Midbrain (tissue), 1 donor: ENCODE data around the gene PHACTR4.
"Not testable (repeated sequence)": the region's sequence is repeated elsewhere in the genome, so short reads cannot be mapped to it uniquely, and the experiment has no call there.

Experiments used
- DNase-seq: peaks from one replicate; lab custom pipeline; 2025; lab: John Stamatoyannopoulos, UW

PHACTR4 gene

DNA sequence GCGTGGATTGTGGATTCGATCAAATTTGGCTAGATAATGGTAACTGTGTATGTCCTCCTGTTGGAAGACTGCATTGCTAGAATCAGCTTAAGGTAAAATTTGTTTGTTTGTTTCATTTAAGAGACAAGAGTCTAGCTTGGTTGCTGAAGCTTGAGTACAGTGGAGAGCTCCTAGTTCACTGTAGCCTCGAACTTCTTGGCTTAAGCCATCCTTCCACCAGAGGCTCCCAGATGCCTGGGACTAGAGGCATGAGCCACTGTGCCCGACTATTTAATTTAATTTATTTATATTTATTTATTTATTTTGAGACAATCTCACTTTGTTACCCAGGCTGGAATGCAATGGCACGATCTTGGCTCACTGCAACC, 1.5 kb downstream of the PHACTR4 start:
- no peak for DNase-seq

DNA sequence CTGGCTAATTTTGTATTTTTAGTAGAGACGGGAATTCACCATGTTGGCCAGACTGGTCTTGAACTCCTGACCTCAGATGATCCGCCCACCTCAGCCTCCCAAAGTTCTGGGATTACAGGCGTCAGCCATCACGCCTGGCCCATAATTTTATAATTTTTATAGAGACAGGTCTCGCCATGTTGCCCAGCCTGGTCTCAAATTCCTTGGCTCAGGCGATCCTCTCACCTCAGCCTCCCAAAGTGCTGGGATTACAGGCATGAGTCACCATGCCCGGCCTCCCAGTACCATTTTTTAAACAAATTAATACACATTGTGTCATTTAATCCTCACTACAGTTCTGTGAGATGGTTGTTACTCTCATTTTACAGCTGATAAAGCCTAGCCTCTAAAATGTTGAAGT, 3.9 kb downstream of the PHACTR4 start:
- not testable (repeated sequence) for DNase-seq

DNA sequence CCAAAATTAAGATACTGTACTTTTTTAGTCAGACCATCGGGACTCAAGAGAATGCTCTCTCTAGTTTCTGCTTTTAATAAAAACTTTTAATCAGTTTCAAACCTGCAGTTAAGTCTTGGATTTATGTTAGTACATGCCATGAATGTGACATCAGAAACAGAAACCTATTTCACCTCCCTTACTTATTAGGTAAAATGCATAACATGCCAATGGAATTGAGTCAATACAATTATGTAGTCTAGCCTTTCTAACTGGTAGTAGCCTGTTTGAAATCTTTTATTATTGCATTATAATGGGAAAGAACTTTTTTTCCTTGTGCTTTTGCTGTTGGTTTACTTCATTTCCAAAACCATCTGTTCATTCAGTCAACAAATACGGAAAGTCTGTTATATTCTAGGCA, 4.8 kb downstream of the PHACTR4 start:
- DNase-seq: no peak

DNA sequence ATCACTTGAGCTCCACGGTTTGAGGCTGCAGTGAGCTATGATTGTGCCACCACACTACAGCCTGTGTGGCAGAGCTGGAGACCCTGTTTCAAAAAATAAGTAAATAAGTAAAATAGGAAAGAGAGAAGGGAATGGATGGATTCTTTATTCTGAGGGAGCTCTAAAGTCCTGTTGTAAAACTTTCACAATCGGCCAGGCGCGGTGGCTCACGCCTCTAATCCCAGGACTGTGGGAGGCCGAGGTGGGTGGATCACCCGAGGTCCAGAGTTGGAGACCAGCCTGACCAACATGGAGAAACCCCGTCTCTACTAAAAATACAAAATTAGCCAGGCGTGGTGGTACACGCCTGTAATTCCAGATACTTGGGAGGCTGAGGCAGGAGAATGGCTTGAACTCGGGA, 6.1 kb downstream of the PHACTR4 start:
- not testable (repeated sequence) for DNase-seq

DNA sequence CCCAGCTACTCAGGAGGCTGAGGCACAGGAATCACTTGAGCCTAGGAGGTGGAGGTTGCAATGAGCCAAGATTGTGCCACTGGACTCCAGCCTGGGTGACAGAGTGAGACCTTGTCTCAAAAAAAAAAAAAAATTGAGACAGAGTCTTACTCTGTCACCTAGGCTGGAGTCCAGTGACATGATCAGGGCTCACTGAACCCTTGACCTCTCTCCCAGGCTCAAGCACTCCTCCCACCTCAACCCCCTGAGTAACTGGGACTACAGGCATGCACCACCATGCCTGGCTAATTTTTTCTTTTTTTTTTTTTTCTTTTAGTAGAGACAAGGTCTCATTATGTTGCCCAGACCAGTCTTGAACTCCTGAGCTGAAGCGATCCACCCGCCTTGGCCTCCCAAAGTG, 6.7 kb downstream of the PHACTR4 start:
- not testable (repeated sequence) for DNase-seq

- no peak for DNase-seq
These were observed 9.4 kb downstream of the PHACTR4 start for GRCh38 chr1:28378906-28379305.

GRCh38 chr1:28380394-28380793, 10.9 kb downstream of the PHACTR4 start:
- DNase-seq: no peak

DNA sequence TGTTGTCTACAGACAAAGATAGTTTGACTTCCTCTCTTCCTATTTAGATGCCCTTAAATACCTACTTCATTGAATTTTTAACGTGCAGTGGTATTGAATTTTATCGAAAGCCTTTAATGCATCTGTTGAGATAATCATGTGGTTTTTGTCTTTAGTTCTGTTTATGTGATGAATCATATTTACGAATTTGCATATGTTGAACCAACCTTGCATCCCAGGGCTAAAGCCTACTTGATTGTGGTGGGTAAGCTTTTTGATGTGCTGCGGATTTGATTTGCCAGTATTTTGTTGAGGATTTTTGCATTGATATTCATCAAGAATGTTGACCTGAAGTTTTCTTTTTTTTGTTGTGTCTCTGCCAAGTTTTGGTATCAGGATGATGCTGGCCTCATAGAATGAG, 14.2 kb downstream of the PHACTR4 start:
- not testable (repeated sequence) for DNase-seq

GRCh38 chr1:28392027-28392652, 22.6 kb downstream of the PHACTR4 start:
- no peak for DNase-seq

DNA sequence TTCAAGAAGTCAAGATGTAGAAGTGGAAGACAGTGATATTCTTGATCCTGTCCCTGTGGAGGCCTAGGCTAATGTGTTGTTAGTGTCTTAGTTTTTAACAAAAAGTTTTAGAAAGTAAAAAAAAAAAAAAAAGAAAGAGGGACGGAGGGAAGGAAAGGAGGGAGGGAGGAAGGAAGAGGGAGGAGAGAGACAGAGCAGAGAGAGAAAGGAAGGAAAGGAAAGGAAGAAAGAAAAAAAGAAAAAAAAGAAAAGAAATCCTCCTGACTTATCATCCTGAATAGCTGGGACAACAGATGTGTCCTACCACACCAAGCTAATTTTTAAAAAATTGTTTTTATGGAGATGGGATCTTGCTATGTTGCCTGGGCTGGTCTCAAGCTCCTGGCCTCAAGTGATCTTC, 24.6 kb downstream of the PHACTR4 start:
- no peak for DNase-seq

DNA sequence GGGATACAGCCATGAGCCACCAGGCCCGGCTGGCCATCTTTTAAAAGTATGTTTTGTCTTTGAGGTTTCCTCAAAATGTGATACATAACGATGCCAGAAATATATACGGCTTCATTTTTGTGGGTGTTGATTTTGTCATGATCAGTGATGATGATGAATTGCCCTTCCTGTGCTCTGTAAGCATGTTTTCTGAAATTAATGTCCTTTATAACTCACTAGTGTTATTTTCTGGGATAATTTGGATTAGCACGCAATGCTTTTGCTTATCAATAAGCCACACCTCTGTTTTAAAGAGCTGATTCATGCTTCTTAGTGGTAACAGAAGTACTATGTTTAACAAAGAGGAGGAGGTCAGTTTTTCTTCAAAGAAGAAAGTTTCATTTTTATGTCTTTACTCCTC, 25.6 kb downstream of the PHACTR4 start:
- no peak for DNase-seq

- DNase-seq: no peak
These were observed 32.2 kb downstream of the PHACTR4 start for GRCh38 chr1:28401760-28402159.

GRCh38 chr1:28409090-28409489, 39.5 kb downstream of the PHACTR4 start:
- DNase-seq: no peak

DNA sequence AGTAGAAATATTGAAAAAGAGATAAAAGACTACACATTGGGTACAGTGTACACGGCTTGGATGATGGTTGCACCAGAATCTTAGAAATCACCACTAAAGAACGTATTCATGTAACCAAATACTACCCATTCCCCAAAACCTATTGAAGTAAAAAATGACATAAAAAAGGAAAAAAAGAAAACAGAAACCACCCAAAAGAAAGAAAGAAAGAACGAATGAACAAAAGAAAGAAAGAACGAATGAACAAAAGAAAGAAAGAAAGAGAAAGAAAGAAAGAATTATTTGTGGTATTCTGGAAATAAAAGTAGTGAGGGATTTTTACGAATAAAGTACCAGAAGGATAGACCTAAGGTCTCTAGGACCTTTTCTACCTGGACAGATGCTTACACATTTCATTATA, 42.1 kb downstream of the PHACTR4 start:
- no peak for DNase-seq

GRCh38 chr1:28412731-28413130, 43.2 kb downstream of the PHACTR4 start:
- no peak for DNase-seq

DNA sequence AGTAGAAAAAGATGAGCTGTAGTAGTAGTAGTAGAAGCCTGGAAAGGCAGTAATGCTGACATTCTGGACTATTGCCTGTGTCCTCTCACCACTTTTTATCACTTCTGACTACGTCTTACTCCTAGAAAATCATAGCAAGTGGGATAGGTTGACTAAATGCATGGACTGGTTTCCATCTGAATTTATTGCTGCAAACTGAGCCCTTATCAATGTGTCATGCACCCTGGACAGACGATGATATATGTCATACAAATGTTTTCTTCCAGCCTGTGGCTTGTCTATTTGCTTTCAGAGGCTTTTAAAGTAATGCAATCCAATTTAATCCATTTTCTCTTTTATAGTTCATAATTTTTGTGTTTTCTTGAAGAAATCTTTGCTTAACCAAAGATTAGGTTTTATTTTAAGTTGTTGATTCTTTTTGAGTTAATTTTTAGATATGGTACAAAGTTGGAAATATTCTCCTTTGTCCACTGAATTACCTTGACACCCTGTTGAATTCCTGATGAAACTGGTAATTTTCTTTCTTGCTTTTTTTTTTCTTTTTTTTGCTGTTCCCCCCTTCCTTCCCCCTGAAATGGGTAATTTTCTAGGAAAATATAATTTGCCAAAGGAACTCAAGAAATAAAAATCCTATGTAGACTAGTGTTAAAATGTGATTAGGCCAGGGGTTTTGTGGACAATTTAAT, 47.1 kb downstream of the PHACTR4 start:
- no peak for DNase-seq

GRCh38 chr1:28417441-28417922, 47.9 kb downstream of the PHACTR4 start:
- no peak for DNase-seq

DNA sequence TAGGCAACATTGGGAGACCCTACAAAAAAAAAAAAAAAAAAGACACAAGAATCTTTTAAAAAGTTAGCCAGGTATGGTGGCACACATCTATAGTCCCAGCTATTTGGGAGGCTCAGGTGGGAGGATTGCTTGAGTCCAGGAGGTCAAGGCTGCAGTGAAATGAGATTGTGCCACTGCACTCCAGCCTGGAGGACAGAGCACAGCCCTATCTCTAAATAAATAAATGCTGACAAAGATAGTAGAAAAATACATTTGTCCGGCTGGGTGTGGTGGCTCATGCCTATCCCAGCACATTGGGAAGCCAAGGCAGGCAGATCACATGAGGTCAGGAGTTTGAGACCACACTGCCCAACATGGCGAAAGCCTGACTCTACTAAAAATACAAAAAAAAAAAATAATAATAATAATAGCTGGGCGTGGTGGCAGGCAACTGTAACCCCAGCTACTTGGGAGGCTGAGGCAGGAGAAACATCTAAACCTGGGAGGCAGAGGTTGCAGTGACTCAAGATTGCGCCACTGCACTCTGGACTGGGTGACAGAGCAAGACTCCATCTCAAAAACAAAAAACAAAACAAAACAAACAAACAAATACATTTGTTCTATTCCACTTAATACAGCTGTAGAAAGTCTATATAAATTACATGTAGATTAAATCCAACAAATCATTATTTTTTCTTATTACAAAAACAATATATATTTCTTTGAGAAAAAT, 48.5 kb downstream of the PHACTR4 start:
- DNase-seq: no peak

GRCh38 chr1:28421744-28422143, 52.2 kb downstream of the PHACTR4 start:
- no peak for DNase-seq

DNA sequence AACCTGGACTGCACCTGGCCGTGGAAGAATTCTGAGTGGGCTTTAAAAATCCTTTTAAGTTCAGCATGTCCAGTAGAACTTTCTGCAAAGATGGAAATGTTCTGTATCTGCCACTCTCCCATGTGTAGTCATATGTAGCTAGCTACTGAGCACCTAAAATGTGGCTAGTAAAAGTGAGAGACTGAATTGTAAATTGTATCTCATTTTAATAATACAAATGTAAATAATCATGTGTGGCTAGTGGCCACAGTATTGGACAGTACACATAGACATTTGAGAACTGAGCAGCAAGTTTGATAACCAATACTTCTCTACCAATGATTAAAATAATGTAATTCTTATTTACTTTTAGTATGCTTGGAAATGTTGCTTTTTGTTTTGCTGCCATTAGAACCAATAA, 57.3 kb downstream of the PHACTR4 start:
- no peak for DNase-seq

DNA sequence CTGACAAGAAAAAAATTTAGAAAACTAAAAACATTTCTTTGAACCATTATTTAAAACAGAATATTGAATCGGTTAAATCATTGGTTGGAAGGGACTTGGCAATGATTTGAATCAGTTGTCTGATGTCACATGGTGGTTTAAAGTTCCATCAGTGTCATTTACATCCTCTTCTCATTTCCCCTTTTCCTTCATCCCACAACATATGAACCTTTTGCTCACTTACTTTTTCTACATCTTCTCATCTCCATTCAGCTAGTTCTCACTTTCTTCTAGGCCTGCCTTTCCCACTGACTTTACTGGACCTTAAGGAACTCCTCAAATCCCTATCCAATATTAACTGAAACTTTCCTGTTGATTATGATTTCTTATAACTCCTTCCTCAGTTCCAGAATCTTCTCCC, 58.5 kb downstream of the PHACTR4 start:
- DNase-seq: no peak

GRCh38 chr1:28428990-28429520, 59.5 kb downstream of the PHACTR4 start:
- DNase-seq: no peak

DNA sequence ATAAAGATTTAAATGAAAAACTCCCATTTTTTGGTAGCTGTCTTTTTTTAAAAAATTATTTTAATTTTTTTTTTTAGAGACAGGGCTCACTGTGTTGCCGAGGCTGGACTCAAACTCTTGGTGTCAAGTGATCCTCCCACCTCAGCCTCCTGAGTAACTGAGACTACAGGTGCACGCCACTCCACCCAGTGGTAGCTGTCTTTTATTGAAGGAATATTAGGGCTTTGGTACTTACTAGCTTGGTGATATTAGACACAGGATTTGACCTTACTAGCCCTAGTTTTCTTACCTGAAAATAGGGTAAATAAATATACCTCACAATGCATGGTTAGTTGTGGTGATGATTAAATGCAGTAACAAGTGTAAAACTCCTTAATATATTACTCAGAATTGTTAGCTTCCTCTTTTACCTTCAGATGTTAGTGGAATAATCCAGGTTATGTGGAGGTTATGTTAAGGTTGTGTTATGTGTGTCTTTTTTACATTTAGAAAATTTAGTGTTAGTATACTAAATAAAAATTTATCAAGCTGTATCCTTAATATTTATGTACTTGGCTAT, 66.8 kb downstream of the PHACTR4 start:
- no peak for DNase-seq
